SW480 (cell line): Measurements from ENCODE around the gene CLIC2.

Source experiments
- DNase-seq: peaks from one replicate; pipeline ENCODE4 v3.0.0-alpha.2; 2016; ENCODE audit warnings: low spot score

Gene CLIC2

DNA sequence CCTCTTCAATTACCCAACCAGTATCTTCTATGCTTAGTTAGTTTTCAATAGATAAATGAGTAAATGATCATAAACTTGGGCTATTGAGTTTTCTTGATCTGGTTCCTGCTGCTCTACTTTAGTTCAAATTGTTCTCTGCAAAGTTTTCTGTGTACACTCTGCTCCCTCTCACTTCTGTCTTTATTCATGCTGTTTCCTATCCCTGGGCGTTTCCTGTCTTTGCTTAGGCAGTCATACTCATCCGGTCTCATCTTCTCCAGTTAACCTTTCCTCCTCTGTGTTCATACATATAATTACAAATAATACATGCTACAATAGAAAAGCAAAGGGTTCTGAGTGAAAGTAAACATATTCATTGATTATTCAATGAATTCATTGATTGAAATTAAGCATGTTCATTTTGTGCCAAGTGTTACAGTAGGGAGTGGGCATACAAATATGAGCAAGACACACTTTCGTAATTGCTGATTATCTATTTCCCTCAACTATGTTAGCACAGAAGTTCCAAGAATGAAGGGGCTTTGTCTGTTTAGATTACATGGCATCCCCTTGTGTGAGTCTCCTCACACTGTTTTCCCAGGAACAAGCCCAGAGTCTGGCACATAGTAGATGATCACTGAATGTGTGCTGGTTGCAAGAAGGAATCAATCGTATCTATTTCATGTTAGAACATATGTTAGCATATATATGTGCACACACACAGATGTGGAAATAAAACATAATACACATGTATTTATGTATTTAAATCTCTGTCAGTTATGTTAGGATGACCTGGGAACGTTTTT lies 71.3 kb downstream of the CLIC2 start:
- DNase-seq: no peak

DNA sequence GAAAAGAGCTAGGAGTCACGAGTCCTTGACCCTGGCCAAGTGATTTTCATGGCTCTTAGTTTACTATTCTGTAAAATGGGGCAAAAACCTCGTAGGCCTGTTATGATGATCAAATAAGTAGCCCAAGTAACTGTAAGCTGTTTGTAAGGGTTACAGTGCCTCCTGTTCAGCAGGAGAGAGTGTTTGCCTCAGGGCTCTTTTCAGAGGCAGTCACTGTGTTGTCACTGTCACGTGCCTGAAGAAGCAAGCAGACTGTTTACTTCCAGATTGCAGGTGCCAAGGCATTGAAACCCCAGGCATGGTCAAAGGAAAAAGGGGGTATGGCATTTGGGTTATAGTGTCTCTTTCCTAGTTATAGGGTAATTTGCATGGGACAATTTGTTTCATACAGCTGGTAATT lies 74.7 kb downstream of the CLIC2 start:
- DNase-seq: no peak

DNA sequence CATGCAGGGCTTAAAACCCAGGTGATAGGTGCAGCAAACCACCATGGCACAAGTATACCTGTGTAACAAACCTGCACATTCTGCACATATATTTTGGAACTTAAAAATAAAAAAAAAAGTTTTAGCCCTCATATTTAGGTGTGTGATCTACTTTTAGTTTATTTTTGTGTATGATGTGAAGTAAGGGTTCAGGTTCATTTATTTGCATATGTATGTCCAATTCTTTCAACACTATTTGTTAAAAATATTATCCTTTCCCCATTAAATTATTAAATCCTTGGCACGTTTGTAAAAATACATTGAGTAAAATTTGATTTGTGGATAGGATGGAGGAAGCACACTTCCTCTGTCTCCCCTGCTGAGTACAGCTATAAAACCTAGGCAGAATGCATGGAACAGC lies 83.0 kb downstream of the CLIC2 start:
- no peak for DNase-seq

DNA sequence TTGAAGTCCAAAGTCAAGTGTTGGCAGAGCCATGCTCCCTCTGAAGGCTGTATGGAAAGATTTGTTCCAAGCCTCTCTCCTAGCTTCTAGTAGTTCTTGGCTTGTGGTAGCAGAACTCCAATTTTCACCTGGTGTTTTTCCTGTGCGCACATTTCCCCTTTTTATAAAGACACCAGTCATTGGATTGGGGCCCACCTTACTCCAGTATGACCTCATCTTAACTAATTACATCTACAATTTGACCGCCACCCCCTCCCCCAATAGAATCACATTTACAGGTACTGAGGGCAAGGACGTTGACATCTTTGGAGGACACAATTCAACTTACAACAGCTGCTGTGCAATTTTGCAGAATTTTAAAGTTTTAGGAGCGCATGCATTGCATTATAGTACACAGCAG lies 86.9 kb downstream of the CLIC2 start:
- DNase-seq: no peak

DNA sequence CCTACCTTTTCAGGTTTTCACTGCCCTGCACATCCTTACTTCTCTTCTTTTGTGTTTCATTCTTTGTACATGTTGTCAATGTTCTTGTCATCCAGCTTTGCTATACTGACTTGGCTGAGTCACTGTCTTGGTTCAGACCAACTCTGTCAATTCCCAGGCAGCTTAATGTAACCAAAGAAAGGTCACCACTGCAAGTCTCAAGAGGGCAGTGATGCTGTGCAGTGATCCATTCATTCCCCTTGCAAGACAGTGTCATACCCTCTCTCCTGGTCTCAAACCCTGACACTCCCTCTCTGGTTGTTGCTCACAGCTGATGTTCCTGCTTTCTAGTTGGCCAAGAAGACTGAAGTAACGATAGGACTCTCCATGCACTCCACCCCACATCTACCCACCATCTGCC lies 87.7 kb downstream of the CLIC2 start:
- no peak for DNase-seq

DNA sequence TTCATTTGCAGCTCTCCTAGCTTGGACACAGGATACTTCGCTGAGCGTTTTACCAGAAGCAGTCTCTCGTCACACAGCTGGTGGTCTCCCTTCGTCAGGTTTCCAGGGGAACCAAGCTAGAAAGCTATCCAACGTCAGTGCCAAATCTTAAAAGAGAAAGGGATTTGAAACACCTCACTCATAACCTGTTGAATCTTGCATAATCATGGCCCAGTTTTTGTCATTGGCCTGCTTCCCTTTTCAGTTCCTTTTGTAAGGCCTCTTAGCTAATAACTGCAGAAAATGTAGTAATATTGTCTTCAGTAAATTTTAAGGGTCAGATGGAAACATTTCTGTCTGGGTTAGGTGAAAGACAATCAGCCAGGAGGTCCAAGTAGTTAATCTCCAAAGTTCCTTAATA lies 92.1 kb downstream of the CLIC2 start:
- no peak for DNase-seq

DNA sequence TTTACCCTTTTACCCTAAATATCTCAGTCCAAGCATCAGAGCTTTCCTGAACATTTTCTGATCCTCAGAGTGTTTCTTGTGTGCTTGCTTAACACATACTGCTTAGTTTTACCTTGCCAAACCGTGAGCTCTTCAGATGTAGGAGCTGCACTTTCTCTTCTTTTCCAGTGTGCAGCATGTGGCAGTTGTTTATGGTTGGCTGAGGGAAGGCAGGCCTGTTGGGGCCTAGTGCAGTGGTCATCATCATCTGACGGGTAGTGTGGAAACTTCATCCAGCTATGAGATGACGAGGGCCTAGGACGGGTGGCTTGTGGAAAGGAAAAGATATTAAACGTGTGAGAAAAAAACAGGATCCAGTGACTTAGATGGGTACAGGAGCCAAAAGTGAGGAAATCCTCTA lies 96.7 kb downstream of the CLIC2 start:
- no peak for DNase-seq

DNA sequence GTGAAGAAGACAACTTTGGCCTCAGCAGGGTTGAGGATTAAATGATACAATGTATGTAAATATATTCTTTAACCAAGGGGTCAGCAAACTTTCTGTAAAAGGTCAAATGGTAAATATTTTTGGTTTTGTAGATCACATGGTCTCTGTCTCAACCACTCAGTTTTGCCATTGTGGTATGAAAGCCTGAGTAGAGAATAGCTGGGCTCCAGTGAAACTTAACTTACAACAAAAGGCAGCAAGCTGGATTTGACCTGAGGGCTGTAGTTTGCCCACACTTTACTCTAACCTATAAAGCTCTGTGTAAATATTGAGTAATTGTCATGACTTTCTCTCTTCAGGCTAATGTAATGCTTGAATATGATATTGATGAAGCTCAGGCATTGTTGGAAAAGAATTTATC lies 98.5 kb downstream of the CLIC2 start:
- DNase-seq: no peak

DNA sequence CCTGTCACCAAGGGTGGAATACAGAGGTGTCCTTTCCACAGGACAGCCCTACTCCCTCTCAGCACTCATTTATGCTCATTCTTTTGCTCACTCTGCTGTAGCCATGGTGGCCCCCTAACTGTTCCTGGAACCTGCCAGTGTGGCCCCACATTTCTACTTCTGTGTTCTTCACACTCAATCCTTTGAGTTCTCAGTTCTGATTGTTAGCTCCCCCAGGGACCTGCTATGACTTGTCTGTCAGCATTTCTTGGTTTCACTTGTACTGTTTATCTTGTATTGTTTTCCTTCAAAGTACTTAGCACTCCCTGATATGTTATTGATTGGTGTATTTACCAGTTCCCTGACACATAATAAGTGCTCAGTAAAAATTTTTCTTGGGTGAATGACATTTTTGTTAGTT lies 103.3 kb downstream of the CLIC2 start:
- no peak for DNase-seq
